A673 (cell line): ENCODE measurements around the gene GZMM. TPM values are rescaled to one million over a fixed set of nuclear protein-coding genes. Genes with fewer than 3 reads are reported as not detected.

ENCODE experiments used
- BruUV-seq: library from RNA; stranded (reverse); fragments of 400-500 nt; replicated peaks from 2 replicates; lab custom pipeline; 2021; lab: Mats Ljungman, UMichigan
- CTCF ChIA-PET: fragments of 300-600 bp; sonication (Branson Sonifier 250); formaldehyde crosslinking; loops from one replicate; lab custom pipeline; 2022; ENCODE audit warnings: antibody characterized with exemption; lab: Charles Lee
- POLR2A ChIA-PET: fragments of 300-600 bp; sonication (Branson Sonifier 250); formaldehyde crosslinking; loops from one replicate; lab custom pipeline; 2022; ENCODE audit warnings: antibody characterized with exemption; ENCODE audit not compliant: low non-redundant PET; lab: Charles Lee
- DNase-seq: peaks from one replicate; pipeline ENCODE4 v3.0.0-alpha.2; 2015; ENCODE audit warnings: low spot score
- H3K27ac ChIP-seq: fragments of 200-600 bp; sonication (generic); 2 replicates; pipeline ENCODE4 v1.5.1; 2016; ENCODE audit warnings: mixed run types, low read depth, mild to moderate bottlenecking, mixed read lengths, antibody characterized with exemption, low read length; ENCODE audit not compliant: poor library complexity, severe bottlenecking
- H3K27me3 ChIP-seq: fragments of 200-600 bp; sonication (generic); replicated peaks from 2 replicates; pipeline ENCODE4 v1.6.1; 2017; ENCODE audit warnings: mixed run types, low read depth, mild to moderate bottlenecking, mixed read lengths, antibody characterized with exemption, low read length; ENCODE audit not compliant: insufficient read depth, poor library complexity
- H3K36me3 ChIP-seq: fragments of 200-600 bp; sonication (generic); 2 replicates; pipeline ENCODE4 v1.6.1; 2016; ENCODE audit warnings: mixed run types, mild to moderate bottlenecking, mixed read lengths, antibody characterized with exemption, low read length; ENCODE audit not compliant: insufficient read depth, poor library complexity, severe bottlenecking
- H3K4me1 ChIP-seq: fragments of 200-600 bp; sonication (generic); 2 replicates; pipeline ENCODE4 v1.6.1; 2017; ENCODE audit warnings: mixed run types, mild to moderate bottlenecking, mixed read lengths, antibody characterized with exemption, low read length; ENCODE audit not compliant: insufficient read depth, poor library complexity, severe bottlenecking
- H3K4me3 ChIP-seq: fragments of 200-600 bp; sonication (generic); 2 replicates; pipeline ENCODE4 v1.5.1; 2016; ENCODE audit warnings: low read depth, mixed run types, mild to moderate bottlenecking, mixed read lengths, low read length; ENCODE audit not compliant: poor library complexity, severe bottlenecking
- H3K9me3 ChIP-seq: fragments of 200-600 bp; sonication (generic); 2 replicates; pipeline ENCODE4 v1.6.1; 2016; ENCODE audit warnings: mixed run types, low read depth, mild to moderate bottlenecking, mixed read lengths, antibody characterized with exemption, low read length; ENCODE audit not compliant: poor library complexity, severe bottlenecking
- EZH2 ChIP-seq: fragments of 200-600 bp; sonication (generic); IDR thresholded peaks from 2 replicates; pipeline ENCODE4 v1.6.1; 2017; ENCODE audit warnings: borderline replicate concordance, low read depth, mild to moderate bottlenecking, mixed read lengths, antibody characterized with exemption, low read length; ENCODE audit not compliant: poor library complexity, severe bottlenecking
- intact Hi-C: fragments of 100-400 bp; cut with micrococcal nuclease; formaldehyde crosslinking; loops from one replicate; pipeline ENCODE4 v1.10.0; 2022; ENCODE audit not compliant: unreplicated experiment
- total RNA-seq: library from RNA; stranded (reverse); gene quantifications from 2 replicates; pipeline ENCODE4 v1.2.3, GENCODE V29; 2021
- TF ChIP-seq, protein P1 (sequence below): fragments of 300-800, 200-600 bp; sonication (generic); conservative IDR thresholded peaks from 2 replicates; pipeline ENCODE4 v1.5.1; 2017; ENCODE audit warnings: low read depth, mild to moderate bottlenecking, antibody characterized with exemption, low read length, moderate library complexity, mixed read lengths

The GZMM gene
- total RNA-seq, 1 experiment from 2014 or later, result 2.5 TPM

DNA sequence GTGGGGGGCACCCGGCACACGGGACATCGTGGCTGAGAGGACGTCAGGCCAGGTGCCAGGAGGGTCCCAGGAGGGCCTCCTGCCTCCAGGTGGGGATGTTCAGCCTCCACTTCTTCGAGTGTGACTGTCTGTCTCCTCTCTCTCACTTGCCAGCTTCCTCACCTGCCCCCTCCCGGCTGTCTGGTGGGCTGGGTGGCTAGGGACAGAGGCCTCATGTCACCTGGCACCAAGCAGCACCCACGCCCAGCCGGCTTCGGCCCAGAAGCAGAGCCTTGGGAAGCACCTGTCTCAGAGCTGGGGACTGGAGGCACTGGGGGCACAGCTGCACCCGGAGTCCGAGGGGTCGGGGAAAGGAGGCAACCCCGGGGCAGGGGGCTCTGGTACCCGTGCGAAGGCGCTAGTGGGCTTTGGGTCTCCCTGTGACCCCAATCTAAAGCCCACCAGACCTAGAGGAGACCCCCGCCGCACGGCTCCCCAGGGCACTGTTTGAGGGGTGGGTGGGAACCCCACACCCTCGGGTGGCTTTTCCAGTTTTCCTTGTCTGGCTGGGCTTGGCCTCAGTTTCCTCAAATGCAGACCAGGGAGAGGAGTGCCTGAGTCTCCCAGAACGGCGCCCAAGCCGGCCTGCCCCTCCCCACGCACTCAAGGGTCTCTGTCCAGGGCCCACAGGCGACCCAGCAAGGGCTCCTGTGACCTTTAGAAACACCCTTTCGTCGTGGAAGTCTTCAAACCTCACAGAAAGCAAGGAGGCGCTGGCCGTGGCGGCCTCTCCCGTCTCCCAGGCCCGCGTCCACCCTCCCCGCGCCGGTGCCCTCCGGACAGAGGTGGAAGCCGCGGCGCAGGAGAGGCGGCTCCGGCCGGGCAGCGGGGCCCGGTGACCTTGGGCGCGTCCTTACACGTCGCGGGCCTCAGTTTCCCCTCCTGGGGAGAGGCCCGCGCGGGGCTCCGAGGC lies 45.2 kb downstream of the GZMM start:
- ChIA-PET CTCF (no interaction called here), POLR2A (no interaction called here)
- Histone ChIP-seq H3K27ac (peak overlapping the region; percentile 49), H3K4me1 (peaks cover 23% of the 10 kb centered on the region), H3K4me3 (peak overlapping the region; percentile 41), H3K27me3 (no peaks in the 10 kb centered on the region), H3K9me3 (no peaks in the 10 kb centered on the region), H3K36me3 (no peaks in the 10 kb centered on the region)
- BruUV-seq, result no TSS peak
- TF ChIP-seq, protein P1, sequence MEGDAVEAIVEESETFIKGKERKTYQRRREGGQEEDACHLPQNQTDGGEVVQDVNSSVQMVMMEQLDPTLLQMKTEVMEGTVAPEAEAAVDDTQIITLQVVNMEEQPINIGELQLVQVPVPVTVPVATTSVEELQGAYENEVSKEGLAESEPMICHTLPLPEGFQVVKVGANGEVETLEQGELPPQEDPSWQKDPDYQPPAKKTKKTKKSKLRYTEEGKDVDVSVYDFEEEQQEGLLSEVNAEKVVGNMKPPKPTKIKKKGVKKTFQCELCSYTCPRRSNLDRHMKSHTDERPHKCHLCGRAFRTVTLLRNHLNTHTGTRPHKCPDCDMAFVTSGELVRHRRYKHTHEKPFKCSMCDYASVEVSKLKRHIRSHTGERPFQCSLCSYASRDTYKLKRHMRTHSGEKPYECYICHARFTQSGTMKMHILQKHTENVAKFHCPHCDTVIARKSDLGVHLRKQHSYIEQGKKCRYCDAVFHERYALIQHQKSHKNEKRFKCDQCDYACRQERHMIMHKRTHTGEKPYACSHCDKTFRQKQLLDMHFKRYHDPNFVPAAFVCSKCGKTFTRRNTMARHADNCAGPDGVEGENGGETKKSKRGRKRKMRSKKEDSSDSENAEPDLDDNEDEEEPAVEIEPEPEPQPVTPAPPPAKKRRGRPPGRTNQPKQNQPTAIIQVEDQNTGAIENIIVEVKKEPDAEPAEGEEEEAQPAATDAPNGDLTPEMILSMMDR, result no peak
- TF ChIP-seq EZH2, result no peak
- no peak for DNase-seq
- intact Hi-C loops, result loop anchor here (5.0 kb wide), 2 partner anchors 38 to 143 kb away; no protein-coding TSS in a partner anchor

DNA sequence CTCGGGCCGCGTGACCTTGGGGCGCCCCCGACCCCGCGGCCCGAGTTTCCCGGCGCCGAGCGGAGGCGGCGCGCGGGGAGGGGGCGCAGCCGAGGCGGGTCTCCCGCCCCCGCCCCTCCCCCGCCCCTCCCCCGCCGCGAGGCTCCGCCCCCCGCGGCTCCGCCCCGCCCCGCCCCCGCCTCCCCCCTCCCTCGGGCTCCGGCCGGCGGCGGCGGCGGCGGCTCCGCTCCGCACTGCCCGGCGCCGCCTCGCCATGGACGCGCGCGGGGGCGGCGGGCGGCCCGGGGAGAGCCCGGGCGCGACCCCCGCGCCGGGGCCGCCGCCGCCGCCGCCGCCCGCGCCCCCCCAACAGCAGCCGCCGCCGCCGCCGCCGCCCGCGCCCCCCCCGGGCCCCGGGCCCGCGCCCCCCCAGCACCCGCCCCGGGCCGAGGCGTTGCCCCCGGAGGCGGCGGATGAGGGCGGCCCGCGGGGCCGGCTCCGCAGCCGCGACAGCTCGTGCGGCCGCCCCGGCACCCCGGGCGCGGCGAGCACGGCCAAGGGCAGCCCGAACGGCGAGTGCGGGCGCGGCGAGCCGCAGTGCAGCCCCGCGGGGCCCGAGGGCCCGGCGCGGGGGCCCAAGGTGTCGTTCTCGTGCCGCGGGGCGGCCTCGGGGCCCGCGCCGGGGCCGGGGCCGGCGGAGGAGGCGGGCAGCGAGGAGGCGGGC lies 46.0 kb downstream of the GZMM start, which contains the start of gene HCN2:
Gene HCN2, plus strand, starts transcription at position 189 of the 703 bp plus-strand sequence. Its CDS starts 65 bp downstream, at position 254.
- Histone ChIP-seq H3K9me3 (no peaks in the 10 kb centered on the region), H3K36me3 (no peaks in the 10 kb centered on the region), H3K27me3 (no peaks in the 10 kb centered on the region), H3K27ac (no peak within 1 kb of the TSS), H3K4me1 (peaks cover 23% of the 10 kb centered on the region), H3K4me3 (peak within 1 kb of the TSS; percentile 50)
- no peak for TF ChIP-seq EZH2
- TF ChIP-seq, protein P1, result no peak
- intact Hi-C loops, result loop anchor here (5.0 kb wide), 2 partner anchors 37 to 142 kb away; no protein-coding TSS in a partner anchor
- POLR2A ChIA-PET, result no interaction called here
- no TSS peak for BruUV-seq
- DNase-seq, result no peak
- CTCF ChIA-PET, result no interaction called here

DNA sequence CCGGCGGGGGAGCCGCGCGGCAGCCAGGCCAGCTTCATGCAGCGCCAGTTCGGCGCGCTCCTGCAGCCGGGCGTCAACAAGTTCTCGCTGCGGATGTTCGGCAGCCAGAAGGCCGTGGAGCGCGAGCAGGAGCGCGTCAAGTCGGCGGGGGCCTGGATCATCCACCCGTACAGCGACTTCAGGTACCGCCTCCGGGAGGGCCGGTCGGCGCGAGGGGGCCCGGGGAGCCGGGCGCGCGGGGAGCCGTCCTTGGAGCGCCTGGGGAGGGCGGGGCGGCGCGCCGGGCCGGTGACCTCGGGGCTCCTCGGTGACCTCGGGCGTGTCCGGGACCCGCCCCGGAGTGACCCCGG lies 46.5 kb downstream of the GZMM start:
- CTCF ChIA-PET, result no interaction called here
- Histone ChIP-seq H3K36me3 (no peaks in the 10 kb centered on the region), H3K27me3 (no peaks in the 10 kb centered on the region), H3K4me1 (peaks cover 23% of the 10 kb centered on the region), H3K4me3 (peak overlapping the region; percentile 50), H3K27ac (no peak overlapping the region), H3K9me3 (no peaks in the 10 kb centered on the region)
- intact Hi-C loops, result no loop called here
- POLR2A ChIA-PET, result no interaction called here
- no TSS peak for BruUV-seq
- peak; percentile 71 for DNase-seq
- TF ChIP-seq EZH2, result no peak
- TF ChIP-seq, protein P1, result no peak
